Stimulated activated CD8-positive, alpha-beta memory T cell treated with anti-CD3 and anti-CD28 coated beads, Interleukin-4, amount 100 ng/mL, for 4 hours (primary cell): ENCODE measurements around the gene RASAL2.
"Not testable (repeated sequence)": the region's sequence is repeated elsewhere in the genome, so short reads cannot be mapped to it uniquely, and the experiment has no call there.

Source experiments
- DNase-seq, 2 donors: peaks; one replicate each; pipeline ENCODE4 v3.0.0-alpha.2; 2020; ENCODE audit warnings: low read depth in 2 of 2, low spot score in 1 of 2

RASAL2 gene

GRCh38 chr1:178502856-178503255, 409.0 kb downstream of the RASAL2 start:
- DNase-seq: no peak

- DNase-seq: not testable (repeated sequence)
These were observed 409.4 kb downstream of the RASAL2 start for GRCh38 chr1:178503316-178503715.

GRCh38 chr1:178503849-178504248, 409.9 kb downstream of the RASAL2 start:
- no peak for DNase-seq

GRCh38 chr1:178504286-178504685, 410.4 kb downstream of the RASAL2 start:
- no peak for DNase-seq

- no peak for DNase-seq
These were observed 412.3 kb downstream of the RASAL2 start for GRCh38 chr1:178506177-178506576.

GRCh38 chr1:178506669-178507068, 412.8 kb downstream of the RASAL2 start:
- no peak for DNase-seq

GRCh38 chr1:178509414-178510007, 415.6 kb downstream of the RASAL2 start:
- DNase-seq: no peak

GRCh38 chr1:178510155-178510554, 416.3 kb downstream of the RASAL2 start:
- DNase-seq: no peak

GRCh38 chr1:178512566-178513277, 418.8 kb downstream of the RASAL2 start, which contains the start of gene TEX35:
Gene TEX35, plus strand, starts transcription at chr1:178513109. Its CDS starts 80 bp downstream, at chr1:178513189.
- DNase-seq: no peak

- DNase-seq: no peak
These were observed 419.5 kb downstream of the RASAL2 start for GRCh38 chr1:178513278-178513983.

GRCh38 chr1:178516110-178516509, 422.2 kb downstream of the RASAL2 start:
- DNase-seq: no peak

GRCh38 chr1:178518894-178519293, 425.0 kb downstream of the RASAL2 start:
- no peak for DNase-seq

GRCh38 chr1:178520803-178521202, 426.9 kb downstream of the RASAL2 start:
- DNase-seq: no peak

GRCh38 chr1:178521241-178521640, 427.3 kb downstream of the RASAL2 start:
- DNase-seq: no peak

GRCh38 chr1:178527117-178527516, 433.2 kb downstream of the RASAL2 start:
- no peak for DNase-seq

GRCh38 chr1:178528228-178528952, 434.5 kb downstream of the RASAL2 start:
- DNase-seq: no peak

GRCh38 chr1:178528953-178529335, 435.0 kb downstream of the RASAL2 start:
- no peak for DNase-seq

- no peak for DNase-seq
These were observed 435.6 kb downstream of the RASAL2 start for GRCh38 chr1:178529364-178530036.

- DNase-seq: no peak
These were observed 436.1 kb downstream of the RASAL2 start for GRCh38 chr1:178530037-178530402.

- no peak for DNase-seq
These were observed 436.6 kb downstream of the RASAL2 start for GRCh38 chr1:178530502-178530901.

- DNase-seq: no peak
These were observed 438.0 kb downstream of the RASAL2 start for GRCh38 chr1:178531887-178532286.
